D721Med (cell line): ENCODE data around the gene PAK4.
A peak's percentile ranks its signal among the peaks of the same experiment; 100 is the strongest.

Experiments
- DNase-seq: peaks from one replicate; pipeline ENCODE4 v3.0.0; 2011; ENCODE audit warnings: low spot score; ENCODE audit not compliant: insufficient read length
- FAIRE-seq: peaks from 2 replicates; lab custom pipeline; 2011; peaks lifted over from hg19 to GRCh38; lab: Jason Lieb, UNC
- TF ChIP-seq, protein P1 (sequence below): IDR thresholded peaks from 2 replicates; pipeline ENCODE4 v1.5.1; 2012; ENCODE audit warnings: mild to moderate bottlenecking, control low read depth; ENCODE audit not compliant: insufficient read depth; ENCODE audit errors: missing control alignments

PAK4 gene

DNA sequence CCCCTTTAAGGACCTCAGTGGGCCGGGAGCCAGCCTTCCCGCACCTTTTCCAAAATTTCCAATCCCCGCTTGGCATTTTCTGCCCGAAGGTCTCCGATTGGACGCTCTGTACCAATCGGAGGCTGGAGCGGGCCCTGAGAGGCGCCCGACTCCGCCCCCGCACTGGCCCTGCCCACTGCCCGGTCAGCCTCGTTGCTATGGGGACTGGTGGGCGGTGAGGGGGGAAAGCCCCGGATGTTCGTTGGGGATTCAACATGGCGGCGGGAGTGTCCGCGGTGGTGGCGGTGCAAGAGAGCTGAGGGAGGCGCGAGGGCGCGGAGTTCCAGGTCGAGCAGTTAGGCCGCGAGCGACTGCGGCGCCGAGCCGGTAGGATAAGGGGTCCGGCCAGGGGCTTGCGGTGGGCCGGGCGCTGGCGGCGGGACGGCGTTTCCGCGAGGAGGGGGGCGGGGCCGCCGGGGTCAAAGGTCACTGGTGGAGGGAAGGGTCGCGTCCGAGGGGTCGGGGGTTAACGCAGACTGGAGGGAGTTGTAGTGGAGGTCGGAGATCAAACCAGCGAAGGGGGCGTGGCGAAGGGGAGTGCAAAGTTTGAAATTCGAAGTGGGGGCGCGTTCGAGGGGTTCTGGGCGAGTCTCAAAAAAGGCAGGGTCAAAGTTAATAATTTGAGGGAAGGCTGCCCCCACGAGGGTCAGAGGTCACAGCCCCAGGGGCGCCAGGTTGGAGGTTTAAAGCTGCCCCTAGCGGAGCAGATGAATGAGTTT lies at the start of gene PAK4:
Gene PAK4, plus strand, starts transcription at position 233 of the 758 bp plus-strand sequence. CDS start 43,768 bp downstream, outside the sequence.
- no peak for FAIRE-seq
- TF ChIP-seq, protein P1, sequence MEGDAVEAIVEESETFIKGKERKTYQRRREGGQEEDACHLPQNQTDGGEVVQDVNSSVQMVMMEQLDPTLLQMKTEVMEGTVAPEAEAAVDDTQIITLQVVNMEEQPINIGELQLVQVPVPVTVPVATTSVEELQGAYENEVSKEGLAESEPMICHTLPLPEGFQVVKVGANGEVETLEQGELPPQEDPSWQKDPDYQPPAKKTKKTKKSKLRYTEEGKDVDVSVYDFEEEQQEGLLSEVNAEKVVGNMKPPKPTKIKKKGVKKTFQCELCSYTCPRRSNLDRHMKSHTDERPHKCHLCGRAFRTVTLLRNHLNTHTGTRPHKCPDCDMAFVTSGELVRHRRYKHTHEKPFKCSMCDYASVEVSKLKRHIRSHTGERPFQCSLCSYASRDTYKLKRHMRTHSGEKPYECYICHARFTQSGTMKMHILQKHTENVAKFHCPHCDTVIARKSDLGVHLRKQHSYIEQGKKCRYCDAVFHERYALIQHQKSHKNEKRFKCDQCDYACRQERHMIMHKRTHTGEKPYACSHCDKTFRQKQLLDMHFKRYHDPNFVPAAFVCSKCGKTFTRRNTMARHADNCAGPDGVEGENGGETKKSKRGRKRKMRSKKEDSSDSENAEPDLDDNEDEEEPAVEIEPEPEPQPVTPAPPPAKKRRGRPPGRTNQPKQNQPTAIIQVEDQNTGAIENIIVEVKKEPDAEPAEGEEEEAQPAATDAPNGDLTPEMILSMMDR = no peak

GRCh38 chr19:39077323-39077722 lies 48.3 kb upstream of the PAK4 start:
- no peak for DNase-seq
- TF ChIP-seq, protein P1 = no peak
- FAIRE-seq = no peak

More for the DNA sequence above, at the start of gene PAK4:
- peak; percentile 100 for DNase-seq

DNA sequence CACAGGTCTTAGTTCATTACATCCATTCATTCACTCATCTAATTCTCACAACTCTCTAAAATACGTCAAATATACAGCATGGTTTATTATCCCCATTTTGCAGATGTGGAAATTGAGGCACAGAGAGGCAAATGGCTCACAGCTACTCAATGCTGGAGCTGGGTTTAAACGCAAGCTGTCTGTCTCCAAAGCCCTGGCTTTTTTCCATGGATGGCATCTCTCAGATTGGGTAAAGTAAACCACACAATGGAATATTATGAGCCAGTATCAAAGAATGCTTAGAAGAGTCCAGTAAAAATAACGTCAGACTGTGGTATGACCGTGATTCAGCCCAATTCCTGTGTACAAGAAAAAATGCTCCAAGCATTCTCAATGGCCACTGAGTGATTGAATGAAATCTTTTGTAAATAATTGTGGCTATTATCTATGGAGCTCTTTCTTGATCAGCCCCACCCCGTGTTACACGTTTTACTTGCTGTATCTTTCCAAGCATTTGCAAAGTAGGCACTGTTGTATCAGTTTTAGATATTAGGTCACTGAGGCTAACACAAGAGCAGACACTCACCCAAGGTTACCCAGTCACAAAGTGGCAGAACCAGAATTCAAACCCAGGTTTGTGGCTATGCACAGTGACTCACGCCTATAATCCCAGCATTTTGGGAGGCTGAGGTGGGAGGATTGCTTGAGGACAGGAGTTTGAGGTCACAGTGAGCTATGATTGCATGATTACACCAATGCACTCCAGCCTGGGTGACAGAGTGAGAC lies 47.0 kb upstream of the PAK4 start:
- TF ChIP-seq, protein P1 = no peak
- no peak for DNase-seq
- no peak for FAIRE-seq

GRCh38 chr19:39080431-39080830 lies 45.2 kb upstream of the PAK4 start:
- no peak for DNase-seq

DNA sequence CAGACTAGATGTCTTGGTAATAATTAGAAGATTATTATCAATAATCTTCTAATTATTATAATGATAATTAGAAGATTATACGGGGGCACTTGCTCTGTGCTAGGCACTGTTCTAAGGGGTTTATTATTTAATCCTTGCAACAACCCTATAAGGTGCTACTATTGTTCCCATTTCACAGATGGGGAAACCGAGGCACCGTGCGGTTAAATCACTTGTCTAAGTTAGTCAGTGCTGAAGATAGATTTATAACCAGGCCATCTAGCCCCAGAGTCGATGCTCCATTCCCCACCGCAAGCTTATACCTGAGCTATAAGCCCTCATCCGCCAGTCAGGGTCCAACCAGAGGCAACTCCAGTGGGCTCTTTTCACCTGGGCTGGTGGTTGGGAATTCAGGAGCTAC lies 43.4 kb upstream of the PAK4 start:
- TF ChIP-seq, protein P1 = no peak
- DNase-seq (no peak), FAIRE-seq (no peak)

More at GRCh38 chr19:39080431-39080830, 45.2 kb upstream of the PAK4 start:
- TF ChIP-seq, protein P1 = no peak
- no peak for FAIRE-seq

GRCh38 chr19:39082745-39083598 lies 42.6 kb upstream of the PAK4 start:
- FAIRE-seq (no peak), DNase-seq (no peak)
- TF ChIP-seq, protein P1 = no peak
